Measurements from ENCODE around the gene CORO2A.

DNA sequence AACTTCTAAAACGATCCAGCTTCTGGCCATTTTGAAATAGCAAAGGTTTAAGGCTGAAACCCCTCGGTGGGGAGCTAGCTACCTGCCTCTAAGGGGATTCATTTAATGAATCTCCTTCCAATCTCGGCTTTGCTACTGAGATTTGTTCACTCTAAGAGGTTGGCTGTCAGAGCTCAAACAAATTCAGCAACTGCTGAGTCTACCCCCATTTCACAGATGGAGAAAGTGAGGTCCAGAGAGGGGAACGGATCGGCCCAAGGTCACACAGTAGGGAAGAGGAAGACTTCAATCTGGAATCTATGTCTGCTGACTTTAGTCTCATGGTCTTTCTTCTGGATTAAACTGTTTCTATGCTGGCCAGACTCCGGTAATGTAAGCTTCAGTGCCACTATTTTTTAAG, 3.0 kb downstream of the CORO2A start:
- TF ChIP-seq CTCF (IDR thresholded peaks at IDR 0.05), result no peak
- no peak for TF ChIP-seq POLR2A (IDR thresholded peaks at IDR 0.05)
